ENCODE results near the gene C6orf120.

DNA sequence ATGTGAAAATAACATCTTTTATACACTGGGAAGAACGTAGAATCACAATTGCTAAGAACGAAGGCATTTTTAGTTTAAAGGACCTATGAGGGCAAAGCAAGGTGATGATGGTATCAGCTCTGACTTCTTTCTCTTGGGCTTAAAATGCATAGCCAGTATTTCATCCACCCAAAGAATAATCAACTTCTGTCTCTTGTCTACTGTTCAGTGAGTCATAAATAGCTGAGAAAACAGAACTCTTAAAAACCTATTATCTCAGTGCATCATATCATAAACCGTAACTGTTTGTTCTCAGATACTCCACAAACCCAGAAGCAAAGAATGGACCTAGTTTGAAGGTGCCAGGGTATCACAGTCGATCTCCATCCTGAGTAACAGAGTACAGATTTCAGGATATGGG is 17.2 kb downstream of the C6orf120 start:
- no peak for TF ChIP-seq POLR2A (IDR thresholded peaks at IDR 0.05)
- TF ChIP-seq, protein P1, sequence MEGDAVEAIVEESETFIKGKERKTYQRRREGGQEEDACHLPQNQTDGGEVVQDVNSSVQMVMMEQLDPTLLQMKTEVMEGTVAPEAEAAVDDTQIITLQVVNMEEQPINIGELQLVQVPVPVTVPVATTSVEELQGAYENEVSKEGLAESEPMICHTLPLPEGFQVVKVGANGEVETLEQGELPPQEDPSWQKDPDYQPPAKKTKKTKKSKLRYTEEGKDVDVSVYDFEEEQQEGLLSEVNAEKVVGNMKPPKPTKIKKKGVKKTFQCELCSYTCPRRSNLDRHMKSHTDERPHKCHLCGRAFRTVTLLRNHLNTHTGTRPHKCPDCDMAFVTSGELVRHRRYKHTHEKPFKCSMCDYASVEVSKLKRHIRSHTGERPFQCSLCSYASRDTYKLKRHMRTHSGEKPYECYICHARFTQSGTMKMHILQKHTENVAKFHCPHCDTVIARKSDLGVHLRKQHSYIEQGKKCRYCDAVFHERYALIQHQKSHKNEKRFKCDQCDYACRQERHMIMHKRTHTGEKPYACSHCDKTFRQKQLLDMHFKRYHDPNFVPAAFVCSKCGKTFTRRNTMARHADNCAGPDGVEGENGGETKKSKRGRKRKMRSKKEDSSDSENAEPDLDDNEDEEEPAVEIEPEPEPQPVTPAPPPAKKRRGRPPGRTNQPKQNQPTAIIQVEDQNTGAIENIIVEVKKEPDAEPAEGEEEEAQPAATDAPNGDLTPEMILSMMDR (IDR thresholded peaks at IDR 0.05), result no peak

Data from upper lobe of left lung (tissue), 4 donors.